ENCODE results near the gene SERPINB1. TPM values are rescaled to one million over a fixed set of nuclear protein-coding genes. Genes with fewer than 3 reads are reported as not detected.

SERPINB1 gene
- total and polyA plus RNA-seq, 10 of the 15 experiments (the other 5 are each of a cell fraction or from before 2014, with no cell fraction given), result 0.45 to 2.4 (median 0.83) TPM

DNA sequence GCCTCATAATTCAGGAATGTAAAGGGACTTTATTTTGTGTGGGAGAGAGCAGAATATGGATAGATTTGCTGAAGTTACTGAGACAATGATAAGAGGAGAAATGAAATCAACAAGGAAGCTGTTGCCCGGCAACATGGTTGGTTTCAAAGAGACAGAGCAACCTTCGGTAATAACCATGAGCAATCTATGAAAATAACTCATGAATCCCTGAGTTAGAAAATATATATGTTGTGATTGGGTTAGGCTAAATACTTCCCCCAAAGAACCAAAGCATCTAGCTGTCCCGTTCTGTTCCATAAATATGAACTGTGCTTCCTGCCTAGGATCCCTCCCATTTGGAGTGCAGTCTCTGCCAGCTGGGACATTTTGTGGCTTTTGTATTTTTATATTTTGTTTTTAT is 23.1 kb downstream of the SERPINB1 start:
- in situ Hi-C loops (cut with MboI), result no loop called here
- no peak overlapping the region for H2AFZ ChIP-seq (ENCODE audit: control insufficient read depth, low read depth, low read length)

More for the DNA sequence above, 23.1 kb downstream of the SERPINB1 start:
- ATAC-seq (no peak), FAIRE-seq (no peak), DNase-seq (ENCODE audit: low read depth, low spot score) (no peak)
- H3K9ac ChIP-seq (ENCODE audit: control insufficient read depth, insufficient read depth, low read length), result no peak overlapping the region
- no peaks in the 10 kb centered on the region for H3K4me1 ChIP-seq (ENCODE audit: control insufficient read depth, insufficient read depth, low read length)
- ChIA-PET CTCF (no interaction called here), RAD21 (ENCODE audit: unreplicated experiment) (no interaction called here), SMC1A (ENCODE audit: uncharacterized antibody, unreplicated experiment) (interaction anchor here (0.8 to 1.9 kb wide), 5 partner anchors 10 to 168 kb away, joined by 3 to 5 read pairs (median 3); no protein-coding TSS in a partner anchor), POLR2A (interaction anchor here (0.5 kb wide), 1 partner anchor 211 kb away, joined by 4 read pairs; no protein-coding TSS in a partner anchor)
- WGBS (ENCODE audit: insufficient coverage, insufficient replicate concordance, low lambda C conversion rate, missing lambda C conversion rate), result 23% methylated on average over 3 of the region's 3 CpGs
- no peaks in the 10 kb centered on the region for H3K36me3 ChIP-seq (ENCODE audit: control insufficient read depth in 2 of 2, insufficient read depth in 2 of 2, low read length in 1 of 2)
- no peak overlapping the region for H3K4me3 ChIP-seq
- H3K9me3 ChIP-seq (replicated peaks; ENCODE audit: control insufficient read depth, insufficient read depth, low read length), result peaks cover 6% of the 10 kb centered on the region
- peaks cover 1 to 8% of the 10 kb centered on the region in 2 experiments; a peak in 2 of 4 replicates for H3K27me3 ChIP-seq (replicated peaks in 1 of 2; ENCODE audit: control insufficient read depth in 2 of 2, insufficient read depth in 2 of 2, low read length in 1 of 2)
- no peak overlapping the region for H3K4me2 ChIP-seq (ENCODE audit: control insufficient read depth, insufficient read depth)
- H3K79me2 ChIP-seq (ENCODE audit: control insufficient read depth, insufficient read depth, low read length), result no peaks in the 10 kb centered on the region
- H4K20me1 ChIP-seq (ENCODE audit: control insufficient read depth, insufficient read depth), result no peaks in the 10 kb centered on the region
- no peak overlapping the region for H3K27ac ChIP-seq (ENCODE audit: control insufficient read depth, insufficient read depth)
- no peak for TF ChIP-seq SREBF1 (IDR thresholded peaks at IDR 0.05; ENCODE audit: low read length)
- no peak for TF ChIP-seq BMI1 (IDR thresholded peaks at IDR 0.05; ENCODE audit: borderline replicate concordance)
- no peak for TF ChIP-seq PBX3 (IDR thresholded peaks at IDR 0.05; ENCODE audit: insufficient replicate concordance, low read depth, low read length)
- TF ChIP-seq TCF7 (IDR thresholded peaks at IDR 0.05; ENCODE audit: borderline replicate concordance), result no peak
- TF ChIP-seq EP300 (IDR thresholded peaks at IDR 0.05; ENCODE audit: borderline replicate concordance in 1 of 2, control insufficient read depth in 1 of 2, low read depth in 2 of 2, low read length in 2 of 2), result no peak
- TF ChIP-seq LARP7 (IDR thresholded peaks at IDR 0.05), result no peak
- TF ChIP-seq ATF3 (IDR thresholded peaks at IDR 0.05; ENCODE audit: borderline replicate concordance, extremely low read depth, low read depth, low read length), result no peak
- no TSS peak for BruUV-seq (replicated peaks)
- intact Hi-C loops (cut with micrococcal nuclease; ENCODE audit: unreplicated experiment), result no loop called here
